Right cardiac atrium (tissue), 5 donors: ENCODE measurements around the gene STK32B. TPM values are rescaled to one million over a fixed set of nuclear protein-coding genes. Genes with fewer than 3 reads are reported as not detected.

ENCODE experiments used
- ATAC-seq, 2 donors: fragments of 200-7000 bp; cut with Tn5 transposase; one replicate each; pipeline versions ENCODE4 v1.8.0 to v1.9.1; 2020; ENCODE audit warnings: moderate library complexity in 2 of 2, mild to moderate bottlenecking in 1 of 2
- DNase-seq, 3 donors: peaks; one replicate each; pipeline ENCODE4 v3.0.0-alpha.2; 2020
- H3K27ac ChIP-seq: one replicate; pipeline ENCODE4 v1.5.1; 2013; ENCODE audit warnings: mild to moderate bottlenecking, low read length, control low read depth, moderate library complexity
- H3K27me3 ChIP-seq: one replicate; pipeline ENCODE4 v1.6.1; 2013; ENCODE audit not compliant: control insufficient read depth, insufficient read depth
- H3K4me1 ChIP-seq: one replicate; pipeline ENCODE4 v1.6.1; 2013; ENCODE audit warnings: low read length; ENCODE audit not compliant: control insufficient read depth, insufficient read depth
- H3K4me3 ChIP-seq: one replicate; pipeline ENCODE4 v1.5.1; 2013; ENCODE audit warnings: low read length, control low read depth
- H3K9me3 ChIP-seq: one replicate; pipeline ENCODE4 v1.6.1; 2013; ENCODE audit warnings: low read length; ENCODE audit not compliant: control insufficient read depth
- WGBS: extraction: QIAGEN DNeasy Blood & Tissue Kit; methylation state at CpG from one replicate; pipeline ENCODE4 v1.1.7; 2013; 5-methylcytosine and 5-hydroxymethylcytosine counted together
- intact Hi-C, 4 donors: fragments of 100-400 bp; cut with DNase I; formaldehyde crosslinking; loops; one replicate each; pipeline versions ENCODE4 v1.11.0 to v1.14.0; 2022 to 2023
- polyA plus RNA-seq: library from polyadenylated mRNA; stranded (reverse); fragments of 200-250 nt; gene quantifications from one replicate; pipeline ENCODE4 v1.2.3, GENCODE V29; 2013
- total RNA-seq, 4 donors: library from RNA; stranded (reverse); fragmentation: NEBNext Ultra II Directional; extraction: Animal tissue kit (Norgen Biotek cat#: 25700); gene quantifications; one replicate each; pipeline ENCODE4 v1.2.1, GENCODE V29; 2021
- donor health status: healthy with polysubstance abuse.
- donor health status: DM: no; HTN: yes; CAD: no.
- donor health status: DM: no; HTN: no; CAD: no.
- donor health status: DM: no; HTN: yes; CAD: no; lungs with severe emphysema.
- donor health status: DM: yes; HTN: yes; CAD: no.

Gene STK32B
- total and polyA plus RNA-seq, 5 donors, result 0.02 to 0.56 (median 0.29) TPM

GRCh38 chr4:5451243-5451642 lies 400.0 kb downstream of the STK32B start:
- DNase-seq, result no peak
- Histone ChIP-seq H3K27me3 (no peaks in the 10 kb centered on the region), H3K4me1 (no peaks in the 10 kb centered on the region), H3K27ac (no peak overlapping the region), H3K4me3 (no peak overlapping the region), H3K9me3 (no peaks in the 10 kb centered on the region)
- WGBS, result 91% methylated on average over 4 of the region's 4 CpGs
- intact Hi-C loops, result loop anchor here in 1 of 4 donors (10.0 kb wide), 1 partner anchor 396 kb away; the partner anchor contains the start of gene STK32B
- ATAC-seq, result no peak

DNA sequence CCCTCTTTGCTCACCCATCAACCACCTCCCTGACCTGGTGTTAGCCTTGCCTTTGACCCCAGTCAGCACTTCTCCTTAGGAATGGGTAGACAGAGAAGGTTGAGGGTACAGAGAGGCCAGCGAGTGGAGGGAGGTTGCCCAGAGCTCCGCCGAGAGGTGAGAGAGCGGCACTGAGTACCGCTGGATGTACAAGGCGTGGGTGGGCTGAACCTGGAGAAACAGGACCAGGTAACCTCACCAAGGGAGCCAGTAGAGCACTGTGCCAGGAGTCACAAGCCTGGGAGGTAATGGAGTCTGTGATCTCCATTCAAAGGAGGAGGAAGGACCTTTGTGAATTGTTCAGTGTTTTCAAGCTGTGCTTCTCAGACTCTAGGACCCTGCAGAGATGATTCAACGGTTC lies 400.9 kb downstream of the STK32B start:
- H3K27ac ChIP-seq, result no peak overlapping the region
- H3K4me1 ChIP-seq, result no peaks in the 10 kb centered on the region
- WGBS, result 84% methylated on average over 7 of the region's 7 CpGs
- H3K9me3 ChIP-seq, result no peaks in the 10 kb centered on the region
- ATAC-seq (no peak), DNase-seq (no peak)
- no peaks in the 10 kb centered on the region for H3K27me3 ChIP-seq
- intact Hi-C loops, result loop anchor here in 1 of 4 donors (10.0 kb wide), 1 partner anchor 397 kb away; the partner anchor contains the start of gene STK32B
- H3K4me3 ChIP-seq, result no peak overlapping the region

DNA sequence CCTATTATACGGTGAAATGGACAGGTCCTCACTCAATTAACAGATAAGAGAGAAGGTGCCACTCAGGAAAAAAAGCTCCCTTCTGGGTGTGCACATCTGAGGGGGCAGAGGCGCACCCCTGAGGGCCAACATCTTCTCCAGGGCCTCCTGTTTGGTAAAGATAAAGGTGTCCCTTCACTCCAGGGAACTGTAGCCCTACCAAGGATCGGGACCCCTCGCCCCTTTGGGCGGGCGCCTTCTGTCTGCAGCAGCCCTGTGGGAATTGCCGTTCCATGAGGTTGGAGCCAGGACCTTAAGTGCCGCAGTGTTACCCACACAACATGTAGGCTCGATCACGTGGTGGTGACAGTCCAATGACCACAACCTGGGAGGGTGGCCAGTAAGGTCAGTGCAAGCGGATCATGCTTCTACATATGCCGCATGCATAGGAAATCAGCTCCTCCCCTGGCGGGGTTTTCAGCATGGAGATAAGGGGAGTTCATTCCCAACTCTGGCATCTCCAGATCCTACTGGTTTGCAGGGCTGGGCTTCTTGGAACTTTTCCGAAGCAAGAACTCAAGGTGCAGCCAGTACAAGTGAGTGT lies 403.8 kb downstream of the STK32B start:
- Histone ChIP-seq H3K9me3 (no peaks in the 10 kb centered on the region), H3K27me3 (no peaks in the 10 kb centered on the region), H3K4me1 (no peaks in the 10 kb centered on the region), H3K27ac (no peak overlapping the region), H3K4me3 (no peak overlapping the region)
- WGBS, result 84% methylated on average over 14 of the region's 14 CpGs
- intact Hi-C loops, result loop anchor here in 1 of 4 donors (10.0 kb wide), 1 partner anchor 400 kb away; the partner anchor contains the start of gene STK32B
- ATAC-seq, result no peak
- DNase-seq, result no peak

DNA sequence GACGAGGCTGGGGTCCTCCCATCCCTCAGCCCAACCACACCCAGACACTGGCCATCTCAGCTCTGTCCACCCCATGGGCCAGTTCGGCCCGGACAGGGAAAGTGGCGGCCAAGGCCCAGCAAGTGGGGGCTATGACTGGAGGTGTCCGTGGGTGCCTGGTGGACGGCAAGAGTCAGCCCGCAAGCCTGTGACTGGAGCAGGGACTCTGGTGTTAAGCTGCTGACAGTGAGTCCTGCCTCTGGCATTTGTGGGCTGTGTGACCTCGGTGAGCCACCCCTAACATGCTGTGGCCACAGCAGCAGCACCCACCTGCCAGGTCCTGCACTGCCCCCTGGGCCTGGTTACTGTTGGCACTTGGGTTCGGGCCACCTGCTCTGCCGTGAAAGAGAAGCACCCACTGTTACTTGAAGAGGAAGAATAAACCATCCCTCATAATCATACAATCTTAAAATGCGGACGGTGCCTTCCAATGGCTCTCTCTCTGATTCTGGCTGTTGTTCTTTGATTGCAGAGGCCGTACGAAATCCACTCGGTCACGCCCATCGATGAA lies 405.1 kb downstream of the STK32B start:
- Histone ChIP-seq H3K27me3 (no peaks in the 10 kb centered on the region), H3K4me1 (no peaks in the 10 kb centered on the region), H3K9me3 (no peaks in the 10 kb centered on the region), H3K4me3 (no peak overlapping the region), H3K27ac (no peak overlapping the region)
- ATAC-seq, result no peak
- intact Hi-C loops, result loop anchor here in 1 of 4 donors (10.0 kb wide), 1 partner anchor 402 kb away; the partner anchor contains the start of gene STK32B
- WGBS, result 88% methylated on average over 17 of the region's 17 CpGs
- DNase-seq, result no peak

DNA sequence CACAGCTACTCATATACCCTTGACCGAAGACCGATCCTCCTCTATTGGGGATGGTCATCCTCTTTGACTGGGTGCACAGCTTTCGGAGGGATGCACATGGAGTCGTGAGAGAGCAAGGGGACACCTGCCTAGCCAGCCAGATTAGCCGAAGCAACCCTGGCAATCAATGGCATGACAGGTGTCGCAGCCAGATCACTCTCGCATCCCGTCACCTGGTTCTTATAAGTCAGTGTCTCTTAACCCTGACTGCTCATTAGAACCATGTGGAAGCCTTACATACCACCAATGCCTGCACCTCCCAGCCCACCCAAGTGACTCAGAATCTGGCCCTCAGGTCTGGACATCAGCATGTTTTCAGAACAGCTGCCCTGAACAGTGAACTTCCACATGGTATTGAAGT lies 407.4 kb downstream of the STK32B start:
- ATAC-seq, result no peak
- Histone ChIP-seq H3K27me3 (no peaks in the 10 kb centered on the region), H3K4me3 (no peak overlapping the region), H3K27ac (no peak overlapping the region), H3K4me1 (no peaks in the 10 kb centered on the region), H3K9me3 (no peaks in the 10 kb centered on the region)
- no peak for DNase-seq
- intact Hi-C loops, result loop anchor here in 1 of 4 donors (10.0 kb wide), 1 partner anchor 404 kb away; the partner anchor contains the start of gene STK32B
- WGBS, result 93% methylated on average over 8 of the region's 8 CpGs

DNA sequence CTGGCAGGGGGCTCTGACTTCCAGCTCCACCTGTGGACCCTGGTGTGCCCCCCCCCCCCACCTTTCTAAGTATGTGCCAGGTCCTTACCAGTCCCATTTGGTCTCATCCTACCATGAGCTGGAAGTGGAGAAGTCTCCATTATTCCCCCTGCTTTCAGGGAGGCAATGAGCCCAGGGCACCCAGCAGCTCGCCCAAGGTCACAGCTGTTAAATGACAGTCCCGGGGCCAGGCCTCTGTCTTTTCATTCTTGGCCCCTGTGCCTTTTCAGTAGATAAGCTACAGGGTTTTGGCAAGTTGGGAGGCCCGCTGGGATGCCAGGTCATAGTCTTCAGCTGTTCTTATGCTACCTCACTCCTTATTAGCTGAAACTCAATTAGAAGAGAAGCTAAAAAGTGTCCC lies 408.0 kb downstream of the STK32B start:
- no peaks in the 10 kb centered on the region for H3K9me3 ChIP-seq
- no peak overlapping the region for H3K4me3 ChIP-seq
- no peak for ATAC-seq
- intact Hi-C loops, result loop anchor here in 1 of 4 donors (10.0 kb wide), 1 partner anchor 404 kb away; the partner anchor contains the start of gene STK32B
- no peak for DNase-seq
- H3K4me1 ChIP-seq, result no peaks in the 10 kb centered on the region
- WGBS, result 58% methylated on average over 3 of the region's 3 CpGs
- no peak overlapping the region for H3K27ac ChIP-seq
- no peaks in the 10 kb centered on the region for H3K27me3 ChIP-seq

DNA sequence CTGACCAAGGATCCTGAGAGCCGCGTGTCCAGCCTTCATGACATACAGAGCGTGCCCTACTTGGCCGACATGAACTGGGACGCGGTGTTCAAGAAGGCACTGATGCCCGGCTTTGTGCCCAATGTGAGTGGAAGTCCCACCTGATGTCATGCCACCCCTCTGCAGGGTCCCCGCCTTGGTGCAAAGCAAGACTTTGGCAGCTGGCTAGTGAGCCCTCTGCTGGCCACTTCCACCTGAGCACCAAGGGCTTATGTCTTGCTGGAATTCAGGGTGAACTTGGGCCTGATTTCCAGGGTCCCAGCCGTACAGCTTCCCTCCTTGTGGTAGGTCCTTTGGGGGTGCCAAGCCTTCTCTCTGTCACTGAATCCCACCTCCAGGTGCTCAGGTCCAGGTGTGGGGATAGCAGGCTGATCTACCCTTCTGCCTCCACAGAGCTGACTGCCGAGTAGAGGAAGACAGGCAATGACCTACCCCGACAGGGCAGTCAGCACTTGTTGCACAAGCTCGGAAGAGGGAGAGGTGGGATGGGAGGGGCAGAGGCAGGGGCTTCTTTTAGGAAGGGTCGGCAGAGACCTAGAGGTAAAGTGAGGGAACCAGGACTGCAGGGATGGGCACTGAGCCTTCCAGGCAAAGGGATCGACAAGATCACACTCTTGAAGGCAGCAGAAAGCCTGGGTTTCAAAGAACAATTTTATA lies 409.0 kb downstream of the STK32B start:
- no peaks in the 10 kb centered on the region for H3K4me1 ChIP-seq
- intact Hi-C loops, result loop anchor here in 1 of 4 donors (5.0 kb wide), 1 partner anchor 408 kb away; the partner anchor contains the start of gene STK32B
- H3K4me3 ChIP-seq, result no peak overlapping the region
- DNase-seq (peak in 2 of 3 donors; percentile 27 to 51), ATAC-seq (peak in 1 of 2 donors; percentile 35)
- H3K9me3 ChIP-seq, result no peaks in the 10 kb centered on the region
- H3K27ac ChIP-seq, result no peak overlapping the region
- WGBS, result 77% methylated on average over 14 of the region's 14 CpGs
- no peaks in the 10 kb centered on the region for H3K27me3 ChIP-seq

- Histone ChIP-seq H3K4me3 (no peak overlapping the region), H3K9me3 (no peaks in the 10 kb centered on the region), H3K27ac (no peak overlapping the region), H3K4me1 (no peaks in the 10 kb centered on the region), H3K27me3 (no peaks in the 10 kb centered on the region)
- intact Hi-C loops, result loop anchor here in 1 of 4 donors (5.0 kb wide), 1 partner anchor 409 kb away; the partner anchor contains the start of gene STK32B
- no peak for ATAC-seq
- no peak for DNase-seq
- 82% methylated on average over 13 of the region's 13 CpGs for WGBS
Observed at GRCh38 chr4:5461477-5461876, 410.2 kb downstream of the STK32B start.

GRCh38 chr4:5462254-5462835 lies 411.1 kb downstream of the STK32B start:
- intact Hi-C loops, result loop anchor here in 1 of 4 donors (5.0 kb wide), 1 partner anchor 410 kb away; the partner anchor contains the start of gene STK32B
- WGBS, result 86% methylated on average over 7 of the region's 7 CpGs
- Histone ChIP-seq H3K27me3 (no peaks in the 10 kb centered on the region), H3K9me3 (no peaks in the 10 kb centered on the region), H3K27ac (no peak overlapping the region), H3K4me3 (no peak overlapping the region), H3K4me1 (no peaks in the 10 kb centered on the region)
- DNase-seq (no peak), ATAC-seq (no peak)

GRCh38 chr4:5462896-5463295 lies 411.6 kb downstream of the STK32B start:
- no peak overlapping the region for H3K4me3 ChIP-seq
- H3K4me1 ChIP-seq, result no peaks in the 10 kb centered on the region
- H3K9me3 ChIP-seq, result no peaks in the 10 kb centered on the region
- no peak overlapping the region for H3K27ac ChIP-seq
- DNase-seq, result no peak
- no peak for ATAC-seq
- 84% methylated on average over 14 of the region's 14 CpGs for WGBS
- H3K27me3 ChIP-seq, result no peaks in the 10 kb centered on the region
- intact Hi-C loops, result loop anchor here in 1 of 4 donors (5.0 kb wide), 1 partner anchor 411 kb away; the partner anchor contains the start of gene STK32B
